Neuron (in vitro differentiated cells): ENCODE measurements around the gene INHA.

Experiments
- H2AFZ ChIP-seq: one replicate; pipeline ENCODE4 v1.6.1; 2013; ENCODE audit warnings: low read depth, mild to moderate bottlenecking, inconsistent platforms, low read length, moderate library complexity
- H3K27me3 ChIP-seq: one replicate; pipeline ENCODE4 v1.6.1; 2013; ENCODE audit warnings: low read length; ENCODE audit not compliant: insufficient read depth
- H3K36me3 ChIP-seq: one replicate; pipeline ENCODE4 v1.6.1; 2013; ENCODE audit warnings: low read length; ENCODE audit not compliant: insufficient read depth
- H3K4me1 ChIP-seq: one replicate; pipeline ENCODE4 v1.6.1; 2013; ENCODE audit warnings: low read length; ENCODE audit not compliant: insufficient read depth
- H3K4me3 ChIP-seq: 2 replicates; pipeline ENCODE4 v1.5.1; 2013; ENCODE audit warnings: mild to moderate bottlenecking, low read length, moderate library complexity
- H3K9me3 ChIP-seq: one replicate; pipeline ENCODE4 v1.6.1; 2013; ENCODE audit warnings: low read length

INHA gene

GRCh38 chr2:219557791-219558785, 14.0 kb upstream of the INHA start:
- Histone ChIP-seq H3K27me3 (no peaks in the 10 kb centered on the region), H3K4me1 (peaks cover 5% of the 10 kb centered on the region), H3K4me3 (no peak overlapping the region), H3K36me3 (peaks cover 27% of the 10 kb centered on the region), H3K9me3 (peaks cover 2% of the 10 kb centered on the region), H2AFZ (no peak overlapping the region)

GRCh38 chr2:219559156-219559915, 12.8 kb upstream of the INHA start:
- Histone ChIP-seq H3K9me3 (peaks cover 2% of the 10 kb centered on the region), H3K4me3 (no peak overlapping the region), H2AFZ (no peak overlapping the region), H3K27me3 (no peaks in the 10 kb centered on the region), H3K36me3 (peaks cover 32% of the 10 kb centered on the region), H3K4me1 (peaks cover 4% of the 10 kb centered on the region)

GRCh38 chr2:219560037-219560892, 11.8 kb upstream of the INHA start:
- H3K36me3 ChIP-seq, result peaks cover 34% of the 10 kb centered on the region

GRCh38 chr2:219560893-219561178, 11.3 kb upstream of the INHA start:
- peaks cover 2% of the 10 kb centered on the region for H3K9me3 ChIP-seq
- peaks cover 4% of the 10 kb centered on the region for H3K4me1 ChIP-seq
- no peak overlapping the region for H2AFZ ChIP-seq
- no peak overlapping the region for H3K4me3 ChIP-seq
- no peaks in the 10 kb centered on the region for H3K27me3 ChIP-seq
- peaks cover 34% of the 10 kb centered on the region for H3K36me3 ChIP-seq

More at GRCh38 chr2:219560037-219560892, 11.8 kb upstream of the INHA start:
- Histone ChIP-seq H3K4me1 (peaks cover 4% of the 10 kb centered on the region), H3K9me3 (peaks cover 2% of the 10 kb centered on the region), H3K27me3 (no peaks in the 10 kb centered on the region), H3K4me3 (no peak overlapping the region), H2AFZ (no peak overlapping the region)

- no peak overlapping the region for H3K4me3 ChIP-seq
- H3K4me1 ChIP-seq, result peaks cover 4% of the 10 kb centered on the region
- no peaks in the 10 kb centered on the region for H3K27me3 ChIP-seq
- H2AFZ ChIP-seq, result no peak overlapping the region
- peaks cover 37% of the 10 kb centered on the region for H3K36me3 ChIP-seq
- peaks cover 2% of the 10 kb centered on the region for H3K9me3 ChIP-seq
These were observed 10.7 kb upstream of the INHA start for GRCh38 chr2:219561179-219562048.

DNA sequence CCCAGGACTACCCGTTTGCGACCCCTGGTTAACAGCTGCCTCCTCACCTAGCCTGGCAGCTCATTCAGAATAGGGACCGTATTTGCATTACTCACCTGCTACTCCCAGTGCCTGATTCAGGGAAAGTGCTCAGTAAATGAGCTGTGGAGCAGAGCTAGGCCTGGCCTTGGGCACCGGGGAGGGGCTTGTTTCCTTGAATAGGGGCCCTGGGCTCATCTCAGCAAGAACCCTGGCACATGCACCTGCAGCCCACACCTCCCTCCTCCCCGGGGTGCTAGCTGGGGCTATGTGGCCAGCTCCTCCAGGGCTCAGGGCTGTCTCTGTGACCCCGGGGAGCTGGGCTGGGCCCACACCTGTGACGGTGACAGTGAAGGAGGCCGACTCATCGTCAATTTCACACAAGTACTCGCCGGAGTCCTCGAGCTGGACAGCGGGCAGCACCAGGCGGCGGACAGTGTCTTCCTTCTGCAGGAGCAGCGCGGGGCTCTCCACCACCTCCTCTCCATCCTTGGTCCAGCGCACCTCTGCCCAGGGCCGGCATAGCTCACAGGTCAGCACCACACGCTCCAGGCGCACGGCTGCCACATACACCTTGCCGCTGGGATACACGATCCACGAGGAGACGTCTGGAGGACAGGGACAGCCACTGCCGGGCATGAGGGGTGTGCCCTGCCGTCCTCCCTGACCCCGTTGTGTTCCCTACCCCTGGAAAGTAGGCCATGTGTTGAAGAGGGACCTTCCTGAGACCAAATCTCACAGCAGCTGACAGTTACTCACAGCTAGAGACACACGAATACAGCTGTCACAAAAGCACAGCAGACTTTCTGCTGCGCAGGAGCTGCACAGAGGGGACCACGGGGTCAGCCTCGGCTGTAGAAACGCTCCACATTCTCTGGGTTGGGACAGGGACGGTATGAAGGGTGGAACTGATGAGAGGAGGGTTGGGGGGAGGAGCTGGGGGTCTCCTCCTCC, 9.8 kb upstream of the INHA start:
- Histone ChIP-seq H2AFZ (no peak overlapping the region), H3K27me3 (no peaks in the 10 kb centered on the region), H3K4me3 (no peak overlapping the region), H3K9me3 (peaks cover 2% of the 10 kb centered on the region), H3K36me3 (peaks cover 44% of the 10 kb centered on the region), H3K4me1 (peaks cover 4% of the 10 kb centered on the region)

GRCh38 chr2:219563271-219563928, 8.7 kb upstream of the INHA start:
- H2AFZ ChIP-seq, result no peak overlapping the region
- peaks cover 47% of the 10 kb centered on the region for H3K36me3 ChIP-seq
- H3K4me3 ChIP-seq, result no peak overlapping the region

DNA sequence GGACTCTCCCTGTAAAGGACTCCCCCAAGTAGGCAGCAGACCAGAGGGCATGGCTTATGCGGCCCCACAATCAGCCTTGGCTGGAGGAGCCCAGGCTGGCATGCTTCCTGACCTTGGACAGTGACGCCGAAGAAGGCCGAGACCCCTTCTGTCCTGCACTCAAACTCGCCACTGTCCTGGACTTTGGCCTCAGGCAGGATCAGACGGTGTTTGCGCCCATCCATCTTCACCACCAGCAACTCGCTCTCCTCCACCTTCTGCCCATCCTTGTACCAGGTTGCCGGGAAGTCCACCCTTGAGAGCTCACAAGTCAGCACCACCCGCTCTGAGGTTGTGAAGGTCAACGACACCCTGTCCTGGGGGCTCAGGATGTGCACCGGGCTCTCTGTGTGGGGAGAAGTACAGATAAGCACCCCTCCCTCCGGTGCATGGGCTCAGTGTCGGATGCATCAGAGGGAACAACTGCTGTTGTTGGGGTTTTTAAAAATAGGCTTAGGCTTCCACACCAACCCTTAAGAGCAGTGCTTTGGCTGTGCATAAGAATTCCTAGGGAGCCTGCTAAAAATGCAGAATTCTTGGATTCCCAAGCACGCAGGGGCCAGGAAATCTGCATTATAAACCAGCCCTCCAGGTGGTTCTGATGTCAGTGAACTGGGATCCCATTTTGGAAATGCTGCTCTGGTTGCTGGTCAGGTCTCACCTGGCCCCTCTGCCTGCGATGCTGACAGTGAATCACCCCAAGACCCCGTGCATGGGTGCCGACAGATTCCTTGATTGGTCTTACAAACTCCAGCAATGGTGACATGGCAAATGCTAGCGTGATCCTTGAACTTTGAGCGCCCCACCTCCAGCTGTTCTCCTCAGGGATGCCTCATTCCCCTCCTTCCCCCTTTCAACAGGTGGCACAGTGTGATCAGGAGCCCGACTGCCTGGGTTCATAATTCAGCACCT, 6.7 kb upstream of the INHA start:
- no peaks in the 10 kb centered on the region for H3K27me3 ChIP-seq
- H3K36me3 ChIP-seq, result peaks cover 53% of the 10 kb centered on the region
- no peak overlapping the region for H3K4me3 ChIP-seq
- no peak overlapping the region for H2AFZ ChIP-seq
- no peaks in the 10 kb centered on the region for H3K9me3 ChIP-seq
- peaks cover 8% of the 10 kb centered on the region for H3K4me1 ChIP-seq

More at GRCh38 chr2:219563271-219563928, 8.7 kb upstream of the INHA start:
- Histone ChIP-seq H3K4me1 (peaks cover 4% of the 10 kb centered on the region), H3K9me3 (peaks cover 2% of the 10 kb centered on the region), H3K27me3 (no peaks in the 10 kb centered on the region)

DNA sequence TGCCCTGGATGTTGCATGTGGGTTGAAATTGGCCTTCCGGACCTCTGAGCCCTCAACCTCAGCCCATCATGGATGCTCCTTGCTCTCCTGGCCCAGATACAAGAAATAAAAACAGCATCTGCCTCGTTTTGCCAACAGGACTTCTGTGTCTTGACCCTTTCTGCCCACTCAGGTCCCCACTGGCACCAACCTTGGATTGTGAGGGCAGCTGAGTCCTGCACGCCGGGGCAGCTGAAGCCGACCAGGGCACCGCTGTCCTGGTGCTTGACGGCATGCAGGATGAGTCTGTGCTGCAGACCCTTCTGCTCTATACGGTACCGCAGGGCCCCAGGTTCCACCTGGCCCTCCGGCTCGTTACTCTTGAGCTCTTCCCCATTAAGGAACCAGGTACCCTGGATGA, 5.5 kb upstream of the INHA start:
- Histone ChIP-seq H3K4me1 (peaks cover 9% of the 10 kb centered on the region), H2AFZ (no peak overlapping the region), H3K9me3 (no peaks in the 10 kb centered on the region), H3K4me3 (no peak overlapping the region), H3K27me3 (no peaks in the 10 kb centered on the region), H3K36me3 (peaks cover 44% of the 10 kb centered on the region)

DNA sequence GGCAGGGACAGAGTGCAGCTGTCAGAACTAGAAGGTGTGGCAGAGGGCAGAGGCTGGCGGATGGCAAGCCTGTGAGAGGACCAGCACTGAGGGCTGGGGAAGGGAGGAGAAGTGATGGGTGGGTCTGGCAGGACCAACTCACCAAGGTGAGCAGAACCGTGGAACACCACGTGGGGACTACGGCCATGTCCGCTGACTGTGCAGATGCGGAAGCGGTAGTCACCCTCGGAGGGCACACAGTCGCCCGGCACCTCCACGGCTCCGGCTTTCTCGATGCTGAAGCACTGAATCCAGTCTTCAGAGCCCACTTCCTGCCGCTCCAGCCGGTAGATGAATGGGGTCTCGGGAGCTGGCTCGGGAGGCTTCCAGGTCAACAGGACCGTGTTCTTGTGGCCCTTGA, 5.0 kb upstream of the INHA start:
- no peak overlapping the region for H3K4me3 ChIP-seq
- no peaks in the 10 kb centered on the region for H3K27me3 ChIP-seq
- peaks cover 42% of the 10 kb centered on the region for H3K36me3 ChIP-seq
- H3K4me1 ChIP-seq, result peaks cover 10% of the 10 kb centered on the region
- no peak overlapping the region for H2AFZ ChIP-seq
- no peaks in the 10 kb centered on the region for H3K9me3 ChIP-seq
